Measurements from ENCODE around the gene SERPINA1. TPM values are rescaled to one million over a fixed set of nuclear protein-coding genes. Genes with fewer than 3 reads are reported as not detected.

SERPINA1 gene
- total and polyA plus RNA-seq, 2 donors (not counting 1 experiment from before 2014, with no cell fraction given): 0.69 to 6.8 TPM

GRCh38 chr14:94332587-94332986, 55.8 kb downstream of the SERPINA1 start:
- peaks cover 3% of the 10 kb centered on the region for H3K27me3 Mint-ChIP-seq
- no peaks in the 10 kb centered on the region for H4K20me1 ChIP-seq (ENCODE audit: control insufficient read depth, insufficient read depth, low read length, poor library complexity, severe bottlenecking)
- no peak for ATAC-seq (ENCODE audit: low read depth)
- ChIA-PET POLR2A (no interaction called here), CTCF (no interaction called here)
- intact Hi-C loops (cut with micrococcal nuclease): no loop called here
- TF ChIP-seq EZH2 (IDR thresholded peaks at IDR 0.05; ENCODE audit: borderline replicate concordance, insufficient read depth, low read depth, low read length, poor library complexity, severe bottlenecking): no peak
- TF ChIP-seq CTCF (IDR thresholded peaks at IDR 0.05): no peak
- H3K79me2 ChIP-seq (ENCODE audit: control insufficient read depth, insufficient read depth, low read length): no peaks in the 10 kb centered on the region
- no peak overlapping the region for H3K9ac ChIP-seq (ENCODE audit: low read length)
- no peaks in the 10 kb centered on the region for H3K4me1 ChIP-seq (ENCODE audit: control insufficient read depth in 2 of 2, insufficient read depth in 2 of 2, low read length in 2 of 2)
- H3K9me3 Mint-ChIP-seq (ENCODE audit: insufficient read depth): no peaks in the 10 kb centered on the region
- no peak overlapping the region for H3K4me3 Mint-ChIP-seq
- no peak for DNase-seq
- no peak overlapping the region for H3K4me2 ChIP-seq (replicated peaks; ENCODE audit: low read depth, low read length, poor library complexity, severe bottlenecking)
- no peak overlapping the region for H3K27ac ChIP-seq (ENCODE audit: low read length in 2 of 2)
- H3K4me1 Mint-ChIP-seq: no peaks in the 10 kb centered on the region
- no peaks in the 10 kb centered on the region for H3K27me3 ChIP-seq (replicated peaks in 1 of 4; ENCODE audit: control extremely low read depth in 1 of 4, control insufficient read depth in 3 of 4, insufficient read depth in 4 of 4, low read length in 3 of 4)
- no peak overlapping the region for H3K4me3 ChIP-seq (ENCODE audit: control extremely low read depth in 1 of 5, extremely low read depth in 1 of 5, insufficient read depth in 1 of 5, low read depth in 2 of 5, low read length in 4 of 5)
- no peak overlapping the region for H2AFZ ChIP-seq (ENCODE audit: insufficient read depth, low read depth, low read length, poor library complexity, severe bottlenecking)
- H3K9me3 ChIP-seq (ENCODE audit: control extremely low read depth in 1 of 3, control insufficient read depth in 2 of 3, insufficient read depth in 1 of 3, low read length in 2 of 3): peaks cover 0 to 9% (median 0%) of the 10 kb centered on the region in 3 donors
- no peaks in the 10 kb centered on the region for H3K36me3 ChIP-seq (replicated peaks in 1 of 2; ENCODE audit: control extremely low read depth in 1 of 2, control insufficient read depth in 1 of 2, extremely low read depth in 1 of 2, insufficient read depth in 2 of 2, low read length in 1 of 2)
- H3K27ac Mint-ChIP-seq: no peak overlapping the region

GRCh38 chr14:94332063-94332583, 56.3 kb downstream of the SERPINA1 start:
- no peak overlapping the region for H3K9ac ChIP-seq (ENCODE audit: low read length)
- Mint-ChIP-seq H3K9me3 (ENCODE audit: insufficient read depth) (peaks cover 2% of the 10 kb centered on the region), H3K4me3 (no peak overlapping the region), H3K27ac (no peak overlapping the region), H3K27me3 (peaks cover 3% of the 10 kb centered on the region), H3K4me1 (no peaks in the 10 kb centered on the region)
- DNase-seq (no peak), ATAC-seq (ENCODE audit: low read depth) (no peak)
- POLR2A ChIA-PET: no interaction called here
- no peaks in the 10 kb centered on the region for H3K27me3 ChIP-seq (replicated peaks in 1 of 4; ENCODE audit: control extremely low read depth in 1 of 4, control insufficient read depth in 3 of 4, insufficient read depth in 4 of 4, low read length in 3 of 4)
- no peaks in the 10 kb centered on the region for H4K20me1 ChIP-seq (ENCODE audit: control insufficient read depth, insufficient read depth, low read length, poor library complexity, severe bottlenecking)
- H3K4me3 ChIP-seq (ENCODE audit: control extremely low read depth in 1 of 5, extremely low read depth in 1 of 5, insufficient read depth in 1 of 5, low read depth in 2 of 5, low read length in 4 of 5): no peak overlapping the region
- H3K36me3 ChIP-seq (replicated peaks in 1 of 2; ENCODE audit: control extremely low read depth in 1 of 2, control insufficient read depth in 1 of 2, extremely low read depth in 1 of 2, insufficient read depth in 2 of 2, low read length in 1 of 2): no peaks in the 10 kb centered on the region
- TF ChIP-seq CTCF (IDR thresholded peaks at IDR 0.05) (no peak), EZH2 (IDR thresholded peaks at IDR 0.05; ENCODE audit: borderline replicate concordance, insufficient read depth, low read depth, low read length, poor library complexity, severe bottlenecking) (no peak)
- 61% methylated on average over 4 of the region's 7 CpGs for WGBS (ENCODE audit: insufficient coverage)
- no peaks in the 10 kb centered on the region for H3K4me1 ChIP-seq (ENCODE audit: control insufficient read depth in 2 of 2, insufficient read depth in 2 of 2, low read length in 2 of 2)
- CTCF ChIA-PET: no interaction called here
- no peak overlapping the region for H2AFZ ChIP-seq (ENCODE audit: insufficient read depth, low read depth, low read length, poor library complexity, severe bottlenecking)
- intact Hi-C loops (cut with micrococcal nuclease): no loop called here
- H3K27ac ChIP-seq (ENCODE audit: low read length in 2 of 2): no peak overlapping the region
- H3K79me2 ChIP-seq (ENCODE audit: control insufficient read depth, insufficient read depth, low read length): no peaks in the 10 kb centered on the region
- peaks cover 0 to 9% (median 0%) of the 10 kb centered on the region in 3 donors for H3K9me3 ChIP-seq (ENCODE audit: control extremely low read depth in 1 of 3, control insufficient read depth in 2 of 3, insufficient read depth in 1 of 3, low read length in 2 of 3)
- no peak overlapping the region for H3K4me2 ChIP-seq (replicated peaks; ENCODE audit: low read depth, low read length, poor library complexity, severe bottlenecking)

Data from B cell (primary cell).